ENCODE data around the gene TGM1. TPM values are rescaled to one million over a fixed set of nuclear protein-coding genes. Genes with fewer than 3 reads are reported as not detected.

Gene TGM1
- total and polyA plus RNA-seq, 2 donors (not counting 1 experiment from before 2014, with no cell fraction given): 2.7 to 11.9 TPM

DNA sequence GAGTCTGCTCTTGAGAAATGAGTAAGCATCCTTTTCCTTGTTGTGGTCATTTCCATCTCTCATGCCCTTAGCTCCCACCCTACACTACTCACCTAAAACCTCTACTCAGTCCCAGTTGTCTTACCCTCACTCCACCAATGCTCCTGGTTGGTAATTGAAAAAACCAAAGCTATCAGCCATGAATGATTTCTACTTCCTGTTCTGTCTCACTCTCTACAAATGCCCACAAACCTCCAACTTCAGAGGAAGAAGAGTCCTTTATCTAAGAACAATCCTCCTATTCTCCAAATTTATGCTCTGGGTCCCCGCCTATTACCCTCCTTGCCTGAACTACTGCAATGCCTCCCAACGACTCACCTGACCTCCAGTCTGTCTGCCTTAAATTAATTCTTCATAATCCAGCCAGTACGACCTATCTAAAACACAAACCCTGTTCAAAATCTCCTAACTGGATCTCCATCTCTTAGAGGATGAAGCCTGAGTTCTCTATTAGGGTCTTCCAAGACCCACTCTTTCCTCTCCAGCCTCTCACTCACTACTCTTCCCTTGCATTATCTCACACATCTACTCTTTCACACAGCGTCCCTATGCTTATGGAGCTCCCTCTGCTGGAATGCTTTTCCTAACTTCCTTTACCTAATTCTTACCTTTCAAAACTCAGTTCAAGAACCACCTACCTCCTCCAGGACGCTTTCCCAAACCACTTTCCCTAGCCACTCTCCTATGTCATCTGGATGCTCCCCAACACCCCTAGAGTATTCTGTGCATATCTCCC lies 34.4 kb upstream of the TGM1 start:
- no peak overlapping the region for H3K9ac ChIP-seq (ENCODE audit: low read length)
- CTCF ChIA-PET: interaction anchor here (0.6 to 10.9 kb wide), 30 partner anchors 8 to 971 kb away, joined by 3 to 254 read pairs (median 7); partner anchors contain the start of genes CHMP4A, CIDEB, DCAF11 and IPO4
- peak overlapping the region; percentile 17 for H3K4me2 ChIP-seq (replicated peaks; ENCODE audit: low read depth, low read length, poor library complexity, severe bottlenecking)

More for the DNA sequence above, 34.4 kb upstream of the TGM1 start:
- POLR2A ChIA-PET: interaction anchor here (1.1 to 4.1 kb wide), 5 partner anchors 8 to 55 kb away, joined by 3 to 47 read pairs (median 5); partner anchors contain the start of genes LTB4R, LTB4R2, RABGGTA and TINF2
- Histone ChIP-seq H3K9me3 (ENCODE audit: control extremely low read depth in 1 of 3, control insufficient read depth in 2 of 3, insufficient read depth in 1 of 3, low read length in 2 of 3) (no peaks in the 10 kb centered on the region), H3K4me3 (ENCODE audit: control extremely low read depth in 1 of 5, extremely low read depth in 1 of 5, insufficient read depth in 1 of 5, low read depth in 2 of 5, low read length in 4 of 5) (no peak overlapping the region), H3K79me2 (ENCODE audit: control insufficient read depth, insufficient read depth, low read length) (peaks cover 47% of the 10 kb centered on the region), H3K4me1 (ENCODE audit: control insufficient read depth in 2 of 2, insufficient read depth in 2 of 2, low read length in 2 of 2) (peaks cover 30 to 41% of the 10 kb centered on the region in 2 donors), H3K36me3 (replicated peaks in 1 of 2; ENCODE audit: control extremely low read depth in 1 of 2, control insufficient read depth in 1 of 2, extremely low read depth in 1 of 2, insufficient read depth in 2 of 2, low read length in 1 of 2) (peaks cover 4 to 38% of the 10 kb centered on the region in 2 experiments), H4K20me1 (ENCODE audit: control insufficient read depth, insufficient read depth, low read length, poor library complexity, severe bottlenecking) (peaks cover 6% of the 10 kb centered on the region), H3K27me3 (replicated peaks in 1 of 4; ENCODE audit: control extremely low read depth in 1 of 4, control insufficient read depth in 3 of 4, insufficient read depth in 4 of 4, low read length in 3 of 4) (no peaks in the 10 kb centered on the region), H3K27ac (ENCODE audit: low read length in 2 of 2) (peak overlapping the region in 1 of 2 donors; percentile 76), H2AFZ (ENCODE audit: insufficient read depth, low read depth, low read length, poor library complexity, severe bottlenecking) (no peak overlapping the region)
- intact Hi-C loops (cut with micrococcal nuclease): loop anchor here (1.0 to 5.0 kb wide), 5 partner anchors 18 to 183 kb away; partner anchors contain the start of genes DCAF11, MDP1, NRL and TM9SF1
- peak overlapping the region; percentile 20 for H3K4me3 Mint-ChIP-seq
- TF ChIP-seq EZH2 (IDR thresholded peaks at IDR 0.05; ENCODE audit: borderline replicate concordance, insufficient read depth, low read depth, low read length, poor library complexity, severe bottlenecking): no peak
- TF ChIP-seq, protein P1, sequence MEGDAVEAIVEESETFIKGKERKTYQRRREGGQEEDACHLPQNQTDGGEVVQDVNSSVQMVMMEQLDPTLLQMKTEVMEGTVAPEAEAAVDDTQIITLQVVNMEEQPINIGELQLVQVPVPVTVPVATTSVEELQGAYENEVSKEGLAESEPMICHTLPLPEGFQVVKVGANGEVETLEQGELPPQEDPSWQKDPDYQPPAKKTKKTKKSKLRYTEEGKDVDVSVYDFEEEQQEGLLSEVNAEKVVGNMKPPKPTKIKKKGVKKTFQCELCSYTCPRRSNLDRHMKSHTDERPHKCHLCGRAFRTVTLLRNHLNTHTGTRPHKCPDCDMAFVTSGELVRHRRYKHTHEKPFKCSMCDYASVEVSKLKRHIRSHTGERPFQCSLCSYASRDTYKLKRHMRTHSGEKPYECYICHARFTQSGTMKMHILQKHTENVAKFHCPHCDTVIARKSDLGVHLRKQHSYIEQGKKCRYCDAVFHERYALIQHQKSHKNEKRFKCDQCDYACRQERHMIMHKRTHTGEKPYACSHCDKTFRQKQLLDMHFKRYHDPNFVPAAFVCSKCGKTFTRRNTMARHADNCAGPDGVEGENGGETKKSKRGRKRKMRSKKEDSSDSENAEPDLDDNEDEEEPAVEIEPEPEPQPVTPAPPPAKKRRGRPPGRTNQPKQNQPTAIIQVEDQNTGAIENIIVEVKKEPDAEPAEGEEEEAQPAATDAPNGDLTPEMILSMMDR (IDR thresholded peaks at IDR 0.05): peak; percentile 30
- 50% methylated on average over 5 of the region's 5 CpGs for WGBS (ENCODE audit: insufficient coverage)
- peak overlapping the region; percentile 85 for H3K27ac Mint-ChIP-seq
- H3K4me1 Mint-ChIP-seq: peaks cover 48% of the 10 kb centered on the region
- ATAC-seq (ENCODE audit: low read depth): no peak
- H3K27me3 Mint-ChIP-seq: no peaks in the 10 kb centered on the region
- no peaks in the 10 kb centered on the region for H3K9me3 Mint-ChIP-seq (ENCODE audit: insufficient read depth)
- DNase-seq: no peak

All from B cell (primary cell).